Mammary epithelial cell (primary cell): Measurements from ENCODE around the gene PCID2.

Experiments
- CTCF ChIP-seq, 2 donors: IDR thresholded peaks in 1 of 2; conservative IDR thresholded peaks in 1 of 2; 2 replicates each; pipeline ENCODE4 v1.5.1; 2011 to 2012; ENCODE audit warnings: inconsistent platforms in 2 of 2, low read length in 2 of 2, mild to moderate bottlenecking in 2 of 2, control low read depth in 1 of 2, low read depth in 1 of 2; ENCODE audit not compliant: insufficient read depth in 1 of 2; ENCODE audit errors: extremely low read depth in 1 of 2
- EZH2 ChIP-seq: IDR thresholded peaks from 2 replicates; pipeline ENCODE4 v1.6.1; 2012; ENCODE audit warnings: low read length, inconsistent platforms, borderline replicate concordance

- TF ChIP-seq CTCF (conservative IDR thresholded peaks at IDR 0.05 in 1 of 2, IDR thresholded peaks at IDR 0.05 in 1 of 2; ENCODE audit: extremely low read depth in 1 of 2, insufficient read depth in 1 of 2, low read depth in 1 of 2, low read length in 2 of 2): no peak
- TF ChIP-seq EZH2: no peak
These were observed 54.4 kb downstream of the PCID2 start for GRCh38 chr13:113153810-113154748.
